H1 (cell line): ENCODE measurements around the gene ADAMTS4. TPM values are rescaled to one million over a fixed set of nuclear protein-coding genes. Genes with fewer than 3 reads are reported as not detected.

Experiments used
- CTCF ChIA-PET: fragments of 300-600 bp; sonication (Branson Sonifier 250); formaldehyde crosslinking; loops from one replicate; lab custom pipeline; 2021; ENCODE audit not compliant: partially characterized antibody; lab: Charles Lee
- POLR2A ChIA-PET: fragments of 300-600 bp; sonication (Branson Sonifier 250); formaldehyde crosslinking; loops from one replicate; lab custom pipeline; 2021; ENCODE audit warnings: inconsistent platforms; ENCODE audit not compliant: partially characterized antibody; lab: Charles Lee
- DNase-seq, 2 experiments: peaks; one replicate each; pipeline versions ENCODE4 v3.0.0 to v3.0.0-alpha.2; 2010 to 2022; ENCODE audit warnings: low spot score in 2 of 2, low read depth in 1 of 2, mixed read lengths in 1 of 2
- FAIRE-seq: peaks from 2 replicates; lab custom pipeline; 2011; peaks lifted over from hg19 to GRCh38; lab: Jason Lieb, UNC
- H2AFZ ChIP-seq: 2 replicates; pipeline ENCODE4 v1.8.1; 2012; ENCODE audit warnings: low read length, inconsistent platforms
- H2AK5ac ChIP-seq: 2 replicates; pipeline ENCODE4 v1.6.1; 2013; ENCODE audit warnings: low read depth, low read length
- H2BK120ac ChIP-seq: replicated peaks from 2 replicates; pipeline ENCODE3; 2013; ENCODE audit warnings: low read depth, low read length, inconsistent platforms
- H2BK12ac ChIP-seq: 2 replicates; pipeline ENCODE4 v1.6.1; 2013; ENCODE audit warnings: low read depth, low read length
- H2BK15ac ChIP-seq: 2 replicates; pipeline ENCODE4 v1.6.1; 2013; ENCODE audit warnings: low read length
- H2BK20ac ChIP-seq: 2 replicates; pipeline ENCODE4 v1.6.1; 2013; ENCODE audit warnings: low read length
- H2BK5ac ChIP-seq: 2 replicates; pipeline ENCODE4 v1.6.1; 2013; ENCODE audit warnings: low read depth, low read length
- H3K14ac ChIP-seq: 2 replicates; pipeline ENCODE4 v1.6.1; 2013; ENCODE audit warnings: inconsistent platforms; ENCODE audit not compliant: insufficient read length
- H3K18ac ChIP-seq: 2 replicates; pipeline ENCODE4 v1.6.1; 2013; ENCODE audit warnings: low read length; ENCODE audit errors: extremely low read depth
- H3K23ac ChIP-seq: 2 replicates; pipeline ENCODE4 v1.6.1; 2013; ENCODE audit warnings: inconsistent platforms; ENCODE audit not compliant: insufficient read length
- H3K23me2 ChIP-seq: 2 replicates; pipeline ENCODE4 v1.6.1; 2013; ENCODE audit warnings: low read depth, low read length
- H3K27ac ChIP-seq: 2 replicates; pipeline ENCODE4 v1.6.1; 2011; ENCODE audit warnings: low read depth, low read length, inconsistent platforms
- H3K27me3 ChIP-seq, 4 experiments: replicated peaks in 1 of 4; 1 replicate in 1 of 4; 2 replicates in 3 of 4; pipeline versions ENCODE4 v1.6.1 to v1.8.1; 2011 to 2013; ENCODE audit warnings: low read length in 3 of 4, mild to moderate bottlenecking in 3 of 4, inconsistent platforms in 2 of 4, mixed read lengths in 2 of 4, moderate library complexity in 1 of 4; ENCODE audit not compliant: control insufficient read depth in 3 of 4, insufficient read depth in 3 of 4; ENCODE audit errors: extremely low read depth in 1 of 4
- H3K36me3 ChIP-seq, 4 experiments: 2 replicates each; pipeline versions ENCODE4 v1.6.1 to v1.8.1; 2011 to 2013; ENCODE audit warnings: mild to moderate bottlenecking in 4 of 4, low read length in 3 of 4, moderate library complexity in 2 of 4, control low read depth in 1 of 4, inconsistent platforms in 1 of 4; ENCODE audit not compliant: insufficient read depth in 4 of 4, control insufficient read depth in 2 of 4
- H3K4ac ChIP-seq: replicated peaks from 2 replicates; pipeline ENCODE3; 2013; ENCODE audit warnings: low read length, low read depth, mixed read lengths, inconsistent platforms; ENCODE audit not compliant: insufficient read length
- H3K4me1 ChIP-seq, 4 experiments: replicated peaks in 1 of 4; 1 replicate in 1 of 4; 2 replicates in 3 of 4; pipeline versions ENCODE4 v1.6.1 to v1.8.1; 2011 to 2013; ENCODE audit warnings: low read length in 3 of 4, inconsistent platforms in 2 of 4, mixed read lengths in 1 of 4; ENCODE audit not compliant: insufficient read depth in 4 of 4, control insufficient read depth in 3 of 4
- H3K4me2 ChIP-seq, 2 experiments: 2 replicates each; pipeline versions ENCODE4 v1.6.1 to v1.8.1; 2011 to 2013; ENCODE audit warnings: low read depth in 2 of 2, low read length in 2 of 2, control low read depth in 1 of 2, inconsistent platforms in 1 of 2, mild to moderate bottlenecking in 1 of 2; ENCODE audit not compliant: insufficient read depth in 1 of 2
- H3K4me3 ChIP-seq, 4 experiments: fragments of 200-600, 300-600 bp in 1 of 4; sonication (generic), shearing (Covaris generic), sonication (Bioruptor Twin) in 1 of 4; 2 replicates each; pipeline versions ENCODE4 v1.5.1 to v1.8.1; 2011 to 2016; ENCODE audit warnings: low read length in 4 of 4, low read depth in 3 of 4, control low read depth in 2 of 4, inconsistent platforms in 2 of 4, mild to moderate bottlenecking in 2 of 4, mixed read lengths in 1 of 4, moderate library complexity in 1 of 4; ENCODE audit not compliant: insufficient read depth in 2 of 4; ENCODE audit errors: extremely low read depth in 1 of 4
- H3K56ac ChIP-seq: replicated peaks from 2 replicates; pipeline ENCODE3; 2013; ENCODE audit warnings: low read depth, mild to moderate bottlenecking, mixed read lengths, low read length, inconsistent platforms; ENCODE audit not compliant: insufficient read length
- H3K79me1 ChIP-seq: 2 replicates; pipeline ENCODE4 v1.6.1; 2013; ENCODE audit warnings: low read depth, low read length, control low read depth
- H3K79me2 ChIP-seq, 2 experiments: 2 replicates each; pipeline versions ENCODE4 v1.6.1 to v1.8.1; 2012 to 2013; ENCODE audit warnings: low read length in 2 of 2, mild to moderate bottlenecking in 2 of 2, inconsistent platforms in 1 of 2; ENCODE audit not compliant: insufficient read depth in 2 of 2, control insufficient read depth in 1 of 2
- H3K9ac ChIP-seq, 4 experiments: replicated peaks in 1 of 4; 1 replicate in 1 of 4; 2 replicates in 3 of 4; pipeline versions ENCODE4 v1.6.1 to v1.8.1; 2011 to 2013; ENCODE audit warnings: low read depth in 3 of 4, low read length in 3 of 4, control low read depth in 2 of 4, mild to moderate bottlenecking in 2 of 4, moderate library complexity in 2 of 4, inconsistent platforms in 1 of 4; ENCODE audit errors: extremely low read depth in 1 of 4
- H3K9me3 ChIP-seq, 2 experiments: 2 replicates each; pipeline versions ENCODE4 v1.6.1 to v1.8.1; 2012 to 2013; ENCODE audit warnings: mild to moderate bottlenecking in 2 of 2, moderate library complexity in 2 of 2, control low read depth in 1 of 2, inconsistent platforms in 1 of 2, low read depth in 1 of 2, low read length in 1 of 2, mixed read lengths in 1 of 2; ENCODE audit not compliant: insufficient read depth in 2 of 2
- H4K20me1 ChIP-seq, 2 experiments: replicated peaks in 1 of 2; 2 replicates each; pipeline versions ENCODE3 to v1.8.1; 2011 to 2013; ENCODE audit warnings: inconsistent platforms in 2 of 2, low read length in 2 of 2, mild to moderate bottlenecking in 1 of 2; ENCODE audit not compliant: insufficient read depth in 2 of 2, control insufficient read depth in 1 of 2
- H4K5ac ChIP-seq: 2 replicates; pipeline ENCODE4 v1.6.1; 2013; ENCODE audit warnings: low read length, low read depth, mixed read lengths, inconsistent platforms; ENCODE audit not compliant: insufficient read length
- H4K8ac ChIP-seq: 2 replicates; pipeline ENCODE4 v1.8.0; 2013; ENCODE audit warnings: mild to moderate bottlenecking, moderate library complexity, low read length, inconsistent platforms; ENCODE audit not compliant: insufficient read depth; ENCODE audit errors: extremely low read depth
- H4K91ac ChIP-seq: replicated peaks from 2 replicates; pipeline ENCODE3; 2013; ENCODE audit warnings: low read length, mixed read lengths, inconsistent platforms; ENCODE audit not compliant: insufficient read length
- ATF3 ChIP-seq: IDR thresholded peaks from 2 replicates; pipeline ENCODE4 v1.6.1; 2011; ENCODE audit warnings: low read depth, mild to moderate bottlenecking, low read length; ENCODE audit not compliant: insufficient read depth
- BRCA1 ChIP-seq: IDR thresholded peaks from 2 replicates; pipeline ENCODE4 v1.6.1; 2012; ENCODE audit warnings: low read depth, low read length, improper control_type of control experiment
- CTBP2 ChIP-seq: IDR thresholded peaks from 2 replicates; pipeline ENCODE4 v1.7.0; 2011; ENCODE audit warnings: borderline replicate concordance, mild to moderate bottlenecking, moderate library complexity, mixed read lengths, low read length; ENCODE audit not compliant: insufficient read depth, insufficient read length
- HDAC2 ChIP-seq, 2 experiments: fragments of 300-600 bp in 1 of 2; sonication (generic) in 1 of 2; IDR thresholded peaks; 2 replicates each; pipeline ENCODE4 v1.6.1; 2011 to 2012; ENCODE audit warnings: low read depth in 2 of 2, low read length in 2 of 2, mild to moderate bottlenecking in 2 of 2, moderate library complexity in 2 of 2, borderline replicate concordance in 1 of 2, inconsistent platforms in 1 of 2
- KDM1A ChIP-seq: fragments of 200-600, 300-600 bp; sonication (generic); IDR thresholded peaks from 2 replicates; pipeline ENCODE4 v1.7.1; 2016; ENCODE audit warnings: mild to moderate bottlenecking, low read length, borderline replicate concordance
- MAX ChIP-seq: IDR thresholded peaks from 2 replicates; pipeline ENCODE4 v1.6.1; 2012; ENCODE audit warnings: inconsistent platforms
- NRF1 ChIP-seq: IDR thresholded peaks from 2 replicates; pipeline ENCODE4 v1.6.1; 2011; ENCODE audit warnings: mild to moderate bottlenecking, low read depth, low read length, improper control_type of control experiment
- POLR2A ChIP-seq, 2 experiments: IDR thresholded peaks; 1 replicate in 1 of 2; 2 replicates in 1 of 2; pipeline ENCODE4 v1.6.1; 2011; ENCODE audit warnings: low read depth in 2 of 2, low read length in 2 of 2, mild to moderate bottlenecking in 2 of 2; ENCODE audit errors: control extremely low read depth in 1 of 2
- RAD21 ChIP-seq, 2 experiments: IDR thresholded peaks in 1 of 2; conservative IDR thresholded peaks in 1 of 2; 2 replicates each; pipeline ENCODE4 v1.6.1; 2011; ENCODE audit warnings: low read depth in 2 of 2, low read length in 2 of 2, improper control_type of control experiment in 1 of 2, inconsistent platforms in 1 of 2, mild to moderate bottlenecking in 1 of 2, moderate library complexity in 1 of 2
- WGBS, 2 experiments: shearing (Covaris generic) in 1 of 2; methylation state at CpG; one replicate each; pipeline versions ENCODE4 v1.1.6 to v1.1.7; 2013 to 2015; ENCODE audit warnings: low lambda C conversion rate in 2 of 2, mixed read lengths in 2 of 2, inconsistent platforms in 1 of 2, low coverage in 1 of 2, missing lambda C conversion rate in 1 of 2; ENCODE audit not compliant: insufficient replicate concordance in 2 of 2, insufficient coverage in 1 of 2, insufficient read length in 1 of 2; ENCODE audit errors: extremely low coverage in 1 of 2, missing lambda C conversion rate in 1 of 2; 5-methylcytosine and 5-hydroxymethylcytosine counted together
- polyA plus RNA-seq, 7 experiments: library from polyadenylated mRNA; depleted of rRNA in 3 of 7; stranded (reverse) in 5 of 7; unstranded in 2 of 7; fragments of >200 nt in 5 of 7; fragments of 200-250 nt in 2 of 7; gene quantifications; 1 replicate in 5 of 7; 2 replicates in 1 of 7; 4 replicates in 1 of 7; pipeline versions ENCODE4 v1.2.1 to v1.2.3, GENCODE V29; 2011 to 2013; ENCODE audit warnings: missing spikeins in 2 of 7, mixed read lengths in 2 of 7
- total RNA-seq: library from RNA; stranded (reverse); fragmentation: NEBNext Ultra II Directional; extraction: Animal tissue kit (Norgen Biotek cat#: 25700); gene quantifications from 2 replicates; pipeline ENCODE4 v1.2.1, GENCODE V29; 2021

Gene ADAMTS4
- total and polyA plus RNA-seq, 2 of the 8 experiments (the other 6 are each of a cell fraction or from before 2014, with no cell fraction given) = 4.6 to 7.2 TPM

- no peak for FAIRE-seq
- ChIA-PET POLR2A (interaction anchor here (0.9 to 9.9 kb wide), 4 partner anchors 22 to 96 kb away, joined by 3 to 82 read pairs (median 4); partner anchors contain the start of genes ADAMTS4 and NDUFS2), CTCF (interaction anchor here (1.1 to 23.7 kb wide), 8 partner anchors 19 to 158 kb away, joined by 4 to 427 read pairs (median 96); partner anchors contain the start of genes ADAMTS4 and NDUFS2)
- Histone ChIP-seq H2BK120ac (no peak overlapping the region), H4K91ac (no peak overlapping the region), H4K5ac (no peak overlapping the region), H2BK12ac (no peak overlapping the region), H3K79me2 (no peaks in the 10 kb centered on the region), H2AFZ (no peak overlapping the region), H3K9me3 (no peaks in the 10 kb centered on the region), H3K23me2 (peaks cover 8% of the 10 kb centered on the region), H3K23ac (no peak overlapping the region), H2BK15ac (0 out of 2 replicates have a peak overlapping the region, but pooled peaks have one; percentile 72), H3K14ac (no peak overlapping the region), H3K36me3 (peaks cover 0 to 10% (median 5%) of the 10 kb centered on the region in 4 experiments; a peak in 5 of 8 replicates), H3K56ac (no peak overlapping the region), H3K18ac (no peak overlapping the region; the same call in 1 of the 2 replicates), H3K27ac (no peak overlapping the region), H2BK20ac (no peak overlapping the region), H4K8ac (no peak overlapping the region), H3K79me1 (no peaks in the 10 kb centered on the region), H4K20me1 (no peaks in the 10 kb centered on the region), H3K4me2 (no peak overlapping the region), H3K4me1 (peaks cover 2 to 6% (median 4%) of the 10 kb centered on the region in 4 experiments), H3K4me3 (no peak overlapping the region), H2BK5ac (no peak overlapping the region), H3K4ac (no peak overlapping the region), H2AK5ac (no peak overlapping the region), H3K9ac (no peak overlapping the region), H3K27me3 (0 out of 7 replicates have a peak, but pooled peaks cover 0 to 2% (median 0%) of the 10 kb centered on the region in 4 experiments)
- WGBS, 2 experiments = 93% methylated on average over 7 of the region's 7 CpGs; no CpG with 5 or more reads in 1 of the 2 experiments
- DNase-seq = no peak
- TF ChIP-seq ATF3 (no peak), HDAC2 (IDR thresholded peaks at IDR 0.05; ENCODE audit: borderline replicate concordance in 1 of 2, low read depth in 2 of 2, low read length in 2 of 2) (no peak), KDM1A (no peak), POLR2A (IDR thresholded peaks at IDR 0.05; ENCODE audit: control extremely low read depth in 1 of 2, low read depth in 2 of 2, low read length in 2 of 2) (no peak), RAD21 (IDR thresholded peaks at IDR 0.05 in 1 of 2, conservative IDR thresholded peaks at IDR 0.05 in 1 of 2; ENCODE audit: low read depth in 2 of 2, low read length in 2 of 2) (no peak), BRCA1 (no peak), NRF1 (no peak), MAX (no peak), CTBP2 (no peak)
Observed at GRCh38 chr1:161223805-161224694, 25.2 kb upstream of the ADAMTS4 start.
